Hindlimb muscle (tissue), 1 donor: ENCODE data around the gene ASCL5. TPM values are rescaled to one million over a fixed set of nuclear protein-coding genes. Genes with fewer than 3 reads are reported as not detected.

ENCODE experiments used
- DNase-seq: peaks from one replicate; pipeline ENCODE4 v3.0.0-alpha.2; 2013
- polyA plus RNA-seq: library from polyadenylated mRNA; unstranded; fragments of 120-200 nt; gene quantifications from one replicate; pipeline ENCODE4 v1.2.1, GENCODE V29; 2013; ENCODE audit not compliant: insufficient read length

The ASCL5 gene
- polyA plus RNA-seq, 1 donor: 0.70 TPM

DNA sequence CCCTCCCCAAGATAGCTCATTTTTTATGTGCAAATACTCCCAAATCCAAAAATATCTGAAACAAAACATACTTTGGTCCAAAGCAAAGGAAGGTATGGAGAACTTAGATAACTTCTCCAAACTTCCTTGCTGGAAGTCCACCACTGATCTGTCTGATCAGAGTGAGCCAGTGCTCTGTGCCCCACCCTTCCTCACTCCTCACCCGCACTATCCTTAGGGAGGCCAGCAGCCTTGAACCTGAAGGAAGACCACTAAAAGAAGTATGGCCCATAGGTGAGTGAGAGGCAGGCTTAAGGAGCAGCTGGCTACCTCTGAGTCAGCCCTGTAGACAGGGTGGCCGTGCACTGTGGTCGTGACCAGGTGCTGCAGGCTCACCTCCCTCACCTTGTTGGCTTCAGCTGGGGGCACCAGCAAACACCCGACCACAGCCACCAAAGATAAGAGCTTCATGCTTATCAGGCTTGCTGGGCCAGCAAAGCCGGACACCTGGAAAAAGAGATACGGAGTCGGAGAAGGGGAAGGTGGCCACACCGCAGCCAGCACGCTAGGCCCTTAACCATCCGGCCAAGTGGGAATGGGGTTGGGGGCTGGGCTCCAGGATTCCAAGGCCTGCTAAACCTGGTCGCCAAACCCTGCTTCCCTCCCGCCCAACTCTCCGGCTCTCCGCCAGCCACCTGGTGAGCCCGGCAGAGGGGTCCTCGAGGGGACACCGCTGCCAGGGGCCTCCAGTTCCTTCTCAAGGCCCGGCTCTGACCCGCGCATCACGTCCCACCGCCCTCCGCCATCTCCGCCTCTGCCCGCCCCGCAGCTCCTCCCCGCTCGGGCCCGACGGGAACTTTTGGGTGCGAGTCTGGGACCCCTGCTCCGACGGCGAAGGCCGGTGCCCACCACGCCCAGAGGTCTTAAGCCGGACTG is 26.7 kb upstream of the ASCL5 start:
- DNase-seq: no peak

DNA sequence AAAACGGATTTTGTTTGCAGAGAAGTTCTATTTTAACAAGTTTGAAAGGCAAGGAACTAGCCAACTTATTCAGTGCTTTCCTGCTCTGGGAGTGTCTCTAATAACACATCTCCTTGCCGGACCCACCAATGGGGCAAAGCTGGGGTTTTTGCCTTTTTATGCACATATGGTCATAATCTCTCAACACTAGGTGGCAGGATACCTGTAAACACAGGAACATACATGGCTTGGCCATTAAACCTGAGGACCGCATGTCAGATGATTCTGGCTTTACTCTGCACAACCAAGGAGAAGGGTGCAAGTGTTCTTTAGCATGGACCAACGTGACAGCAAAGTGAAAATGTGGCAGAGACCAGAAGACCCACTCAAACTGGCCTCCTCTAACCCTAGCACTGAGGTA is 22.4 kb upstream of the ASCL5 start:
- DNase-seq: no peak

DNA sequence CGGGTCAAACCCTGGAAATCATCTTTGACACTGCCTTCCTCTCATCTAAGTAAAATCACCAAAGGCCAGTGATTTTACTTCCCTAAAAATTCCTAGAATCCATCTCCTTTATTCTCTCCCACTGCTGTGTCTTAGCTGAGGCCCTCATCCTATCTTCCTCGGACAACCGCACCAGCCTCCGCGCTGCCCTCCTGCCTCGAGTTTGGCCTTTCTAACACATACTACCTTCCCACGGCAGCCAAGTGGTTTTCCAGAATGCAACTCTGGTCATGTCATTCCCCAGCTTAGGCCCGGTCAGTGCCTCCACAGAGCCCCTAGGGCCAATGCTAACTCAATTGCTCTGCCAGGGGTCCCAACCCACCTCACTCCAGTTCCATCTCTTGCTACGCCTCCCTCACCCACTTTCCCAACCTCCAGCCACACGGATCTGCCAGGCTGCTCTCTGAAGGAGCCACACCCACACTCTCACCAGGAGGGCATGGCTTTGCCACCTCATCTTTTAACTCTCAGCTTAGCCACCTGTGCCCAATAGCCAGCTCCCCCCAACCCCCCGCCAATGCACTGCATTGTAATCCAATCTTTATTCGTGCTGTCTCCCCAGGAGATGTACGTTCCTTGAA is 20.5 kb upstream of the ASCL5 start:
- no peak for DNase-seq

DNA sequence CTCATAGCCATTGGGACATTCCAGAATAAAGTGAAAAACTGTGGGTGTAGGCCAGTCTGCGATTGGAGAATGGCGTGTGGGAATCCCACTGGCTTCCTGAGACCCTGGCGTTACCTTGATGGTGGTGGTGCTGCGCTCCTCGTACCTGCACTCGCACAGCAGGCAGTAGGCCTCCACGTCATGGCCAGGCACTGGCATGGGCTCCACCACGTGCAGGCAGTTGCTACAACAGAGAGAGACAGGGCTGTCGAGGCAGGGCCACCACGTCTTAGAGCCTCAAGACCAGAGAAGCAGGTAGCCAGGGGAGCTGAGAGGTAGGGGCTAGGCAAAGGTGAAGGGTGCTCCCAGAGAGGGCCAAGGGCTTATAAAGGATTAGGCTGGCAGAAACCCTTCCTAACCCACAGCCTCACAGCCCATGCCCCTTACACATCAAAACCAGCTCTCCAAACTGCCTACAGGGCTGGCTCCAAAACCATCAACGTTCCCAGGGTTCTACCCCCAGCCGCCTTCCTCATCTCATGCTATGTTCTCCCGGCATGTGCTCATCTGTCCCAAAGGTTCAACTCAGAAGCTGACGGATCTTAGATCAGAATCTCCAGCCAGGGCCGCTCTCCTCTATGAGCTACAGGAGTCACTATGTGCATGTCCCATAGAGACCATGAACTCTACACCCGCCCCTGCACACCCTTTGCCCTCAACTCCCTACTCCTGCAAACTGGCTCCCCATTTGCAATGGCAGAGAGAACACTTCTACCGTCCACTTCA is 19.8 kb upstream of the ASCL5 start:
- no peak for DNase-seq

DNA sequence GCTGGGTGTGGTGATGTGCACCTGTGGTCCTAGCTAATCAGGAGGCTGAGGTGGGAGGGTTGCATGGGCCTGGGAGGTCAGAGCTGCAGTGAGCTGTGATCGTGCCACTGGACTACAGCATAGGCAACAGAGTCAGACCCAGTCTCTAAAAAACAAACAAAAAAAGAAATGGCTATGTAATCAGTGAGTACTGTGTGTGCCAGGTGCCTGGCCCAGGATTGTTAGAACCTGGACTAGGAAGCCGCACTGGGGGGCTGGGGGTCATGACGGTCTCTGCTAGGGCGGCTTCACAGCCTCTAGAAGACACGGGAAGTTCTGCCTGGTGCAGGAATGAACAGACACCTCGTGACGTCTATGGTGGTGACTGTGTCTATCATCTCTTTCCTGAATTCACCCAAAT is 18.8 kb upstream of the ASCL5 start:
- no peak for DNase-seq

DNA sequence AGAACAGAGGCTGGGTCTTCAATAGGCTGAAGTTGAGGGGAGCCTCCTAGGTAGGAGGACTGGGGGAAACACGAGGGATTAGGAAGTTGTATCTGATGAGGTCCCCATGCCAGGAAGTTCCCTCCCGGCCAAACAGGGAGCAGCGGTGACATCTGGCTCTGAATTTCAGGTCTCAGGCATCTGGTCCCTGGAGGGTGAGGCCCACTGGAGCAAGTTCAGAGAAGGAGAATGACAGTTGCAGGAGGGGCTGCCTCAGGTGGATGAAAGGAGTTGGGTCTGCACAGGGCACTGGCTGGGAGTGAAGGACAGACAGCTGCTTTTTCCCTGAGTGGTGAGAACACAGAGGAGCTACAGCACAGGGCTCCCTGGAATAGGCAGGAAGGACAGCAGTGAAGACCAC is 18.1 kb upstream of the ASCL5 start:
- DNase-seq: no peak

DNA sequence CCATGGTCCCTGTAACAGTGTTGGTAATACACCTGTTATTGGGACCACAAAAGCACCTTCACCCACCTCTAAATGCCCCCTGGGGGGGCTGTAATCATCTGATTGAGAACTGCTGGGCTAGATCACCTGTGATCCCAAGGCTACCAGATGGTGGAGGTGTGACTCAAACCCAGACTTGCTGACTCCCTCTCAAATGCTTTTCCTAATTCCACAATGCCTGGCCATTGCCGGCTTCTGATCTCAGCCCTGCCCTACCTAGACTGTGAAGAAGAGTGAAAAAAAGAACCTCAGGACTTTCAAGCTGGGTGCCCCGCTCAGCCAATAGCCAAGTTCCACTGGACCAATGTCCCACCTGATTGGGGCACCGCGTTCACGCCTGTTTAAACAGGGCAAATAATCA is 17.7 kb upstream of the ASCL5 start:
- DNase-seq: no peak

DNA sequence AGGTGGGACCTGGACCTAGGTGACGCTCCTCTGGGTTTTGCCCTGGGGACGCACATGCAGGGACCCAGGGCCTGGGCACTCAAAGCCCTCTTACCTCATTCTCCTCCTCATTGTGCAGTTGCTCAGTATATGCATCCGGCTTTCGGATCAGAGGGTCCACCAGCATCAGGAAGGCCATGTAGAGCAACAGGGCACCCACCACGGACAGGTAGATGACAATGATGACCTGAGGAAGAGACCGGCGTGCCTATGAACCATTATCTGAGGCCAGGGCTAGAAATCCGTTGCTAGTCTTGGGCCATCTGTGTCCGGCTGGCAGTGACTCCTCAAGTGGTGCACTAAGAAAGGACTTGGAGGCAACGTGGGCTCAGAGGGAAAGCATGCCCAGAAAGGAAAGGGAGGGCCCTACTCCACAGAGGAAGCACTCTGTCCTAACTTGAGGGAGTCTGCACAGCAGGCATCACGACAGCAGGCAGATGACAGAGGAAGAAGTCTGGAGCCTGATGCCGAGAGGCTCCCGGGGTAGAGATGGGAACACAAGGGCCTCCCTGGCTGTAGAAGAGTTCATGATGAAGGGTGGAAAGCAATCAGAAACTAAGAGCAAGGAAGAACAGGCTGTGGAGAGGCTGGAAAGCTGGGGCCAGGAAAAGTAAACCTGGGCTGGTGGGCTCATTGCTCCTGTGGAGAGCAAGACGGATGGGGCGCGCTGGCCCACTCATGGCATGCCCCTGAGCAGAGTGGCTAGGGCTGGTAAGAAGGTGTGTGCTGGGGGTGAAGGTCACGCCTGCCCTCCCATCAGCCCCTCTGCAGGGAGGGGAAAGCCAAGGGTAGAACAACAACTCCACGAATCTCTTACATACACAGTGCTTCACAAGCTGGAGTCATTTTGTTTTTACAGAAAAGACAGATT is 17.0 kb upstream of the ASCL5 start:
- DNase-seq: no peak

DNA sequence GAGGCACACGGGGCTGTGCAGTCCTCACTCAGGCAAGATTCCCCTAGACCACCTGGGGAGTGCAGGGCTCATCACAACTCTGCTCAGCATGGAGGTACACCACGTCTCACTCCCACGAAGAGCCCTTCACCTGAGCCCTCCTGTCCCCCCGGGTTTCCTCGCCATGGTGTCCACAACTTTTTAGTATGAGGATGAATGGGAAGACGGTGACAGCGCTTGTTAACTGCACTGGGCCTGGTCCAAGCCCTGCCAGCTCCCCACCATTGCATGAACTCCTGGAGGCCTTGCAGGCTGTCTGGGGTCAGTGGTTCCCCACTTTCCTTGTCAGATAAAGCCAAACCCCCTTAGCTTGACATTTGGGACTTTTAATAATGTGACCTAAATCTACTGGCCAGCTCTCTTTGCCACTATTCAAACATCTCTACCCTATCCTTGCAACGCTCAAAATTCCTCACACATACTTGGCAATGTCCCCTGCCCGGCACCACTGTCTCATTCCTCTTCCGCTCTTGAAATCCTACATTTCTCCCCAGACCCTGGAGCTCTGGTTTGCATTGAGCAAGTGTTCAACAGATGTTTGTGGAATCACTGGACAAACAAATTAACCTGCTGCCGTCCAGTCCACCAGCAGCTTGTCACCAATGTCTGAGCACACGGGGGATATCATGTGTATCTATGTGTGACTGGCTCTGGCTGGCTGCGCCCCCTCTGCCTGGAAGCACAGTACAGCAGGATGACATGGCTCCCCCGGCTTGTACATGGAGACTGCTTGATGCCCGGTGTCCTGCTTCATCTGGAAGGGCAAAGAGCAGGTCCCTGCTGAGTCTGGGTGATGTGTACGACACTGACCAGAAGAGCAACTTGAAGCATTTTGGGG is 16.1 kb upstream of the ASCL5 start:
- no peak for DNase-seq

DNA sequence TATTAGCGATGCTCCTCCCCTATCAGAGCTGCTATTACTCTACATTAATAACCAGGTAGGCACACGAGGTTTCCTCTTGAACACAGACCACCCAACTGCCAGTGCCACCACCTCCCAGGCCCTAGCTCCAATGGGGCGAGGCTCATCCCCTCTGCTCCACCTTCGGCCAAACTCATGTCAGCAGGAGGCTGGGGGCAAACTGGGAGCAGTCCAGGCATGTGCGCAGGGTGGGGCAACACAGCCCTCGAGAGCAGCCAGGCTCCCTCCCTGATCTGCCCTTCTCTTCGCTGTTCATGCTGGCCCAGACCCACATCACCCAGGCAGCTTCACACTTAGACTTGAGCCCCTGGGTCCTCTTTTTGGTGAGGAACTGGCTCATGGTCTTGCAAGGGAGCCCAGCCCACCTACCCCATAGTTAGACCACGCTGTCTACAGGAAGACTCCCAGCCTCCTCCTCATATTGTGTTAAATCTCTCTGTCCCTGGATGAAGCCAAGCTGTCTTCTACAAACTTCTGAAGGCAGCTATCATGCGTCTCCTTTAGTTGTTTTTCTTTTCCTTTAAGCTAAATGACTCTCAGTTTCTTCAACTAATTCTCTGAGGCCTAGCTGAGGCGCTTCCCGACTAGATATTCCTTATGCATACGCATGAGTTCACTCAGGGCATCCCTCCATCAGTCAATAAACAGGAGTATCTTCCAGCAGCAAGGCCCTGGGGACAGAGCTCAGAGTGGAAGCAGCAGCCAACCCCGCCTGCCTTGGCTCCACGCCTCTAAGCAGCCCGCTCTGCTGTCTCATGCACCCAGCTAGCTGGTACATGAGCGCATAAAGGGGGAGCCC is 15.2 kb upstream of the ASCL5 start:
- DNase-seq: peak; percentile 55

DNA sequence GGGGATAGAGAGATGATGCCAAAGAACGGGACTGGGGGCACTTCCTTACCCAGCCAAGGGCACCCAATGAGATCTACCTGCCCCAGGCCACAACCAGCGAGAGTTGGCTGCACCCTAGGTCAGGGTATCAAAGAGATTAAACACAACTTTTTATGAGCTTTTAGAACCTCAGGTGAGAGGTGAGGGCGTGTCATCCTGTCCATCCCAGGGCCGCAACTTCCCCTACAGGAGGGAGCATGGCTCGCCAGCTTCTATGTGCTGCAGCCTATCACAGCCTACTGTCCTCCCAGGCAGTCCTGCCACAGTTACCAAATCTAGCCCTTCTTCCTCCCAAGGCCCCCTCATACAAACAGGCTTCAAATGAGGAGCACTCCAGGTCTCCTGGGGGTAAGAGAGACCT is 14.4 kb upstream of the ASCL5 start:
- DNase-seq: no peak

DNA sequence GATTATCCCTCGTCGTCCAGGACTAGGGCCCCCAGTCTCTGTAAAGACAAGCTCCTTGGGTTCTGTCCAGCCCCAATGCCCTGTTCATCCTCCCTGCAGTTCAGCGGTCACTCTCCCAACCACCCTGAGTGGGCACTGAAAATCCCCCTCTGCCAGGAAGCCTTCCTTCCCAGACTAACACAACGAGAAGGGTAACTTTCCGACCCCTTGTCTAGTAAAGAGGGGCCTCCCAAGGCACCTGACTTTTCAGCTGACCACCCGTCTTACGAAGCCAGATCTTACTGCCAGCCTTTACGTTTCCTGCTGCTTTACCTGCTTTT is 13.9 kb upstream of the ASCL5 start:
- no peak for DNase-seq

DNA sequence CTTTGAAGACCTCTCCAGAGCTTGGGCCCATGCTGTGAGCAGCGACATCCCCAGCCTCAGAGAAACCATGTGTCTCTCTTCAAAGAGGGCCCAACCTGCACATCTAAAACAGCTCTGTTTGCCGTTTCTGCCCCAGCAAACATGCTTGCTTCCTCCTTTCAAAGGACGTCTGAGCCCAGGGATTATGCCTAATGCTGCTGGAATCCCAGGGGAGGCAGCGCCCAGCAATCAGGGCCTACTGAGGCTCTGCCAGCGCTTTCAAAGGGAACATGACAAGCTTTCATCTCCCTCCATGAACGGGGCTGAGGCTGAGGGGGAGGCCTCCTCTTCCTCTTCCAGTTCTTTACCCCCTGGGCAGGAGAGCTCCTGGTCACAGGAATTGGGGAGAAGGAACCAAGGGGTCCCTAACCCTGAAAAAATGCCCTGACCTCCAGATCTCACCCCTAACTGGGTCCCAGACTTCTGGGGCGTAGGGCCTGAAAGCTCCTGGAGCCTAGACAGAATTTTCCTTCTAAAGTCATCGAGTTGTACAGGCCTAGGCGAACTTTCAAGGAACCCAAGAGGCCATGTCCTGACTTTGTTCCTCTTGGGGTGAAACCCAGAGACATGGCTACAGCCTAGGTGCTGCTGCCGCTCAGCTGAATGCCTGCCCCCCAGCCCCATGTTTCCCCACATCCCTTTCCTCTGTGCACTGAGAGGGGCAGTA is 13.4 kb upstream of the ASCL5 start:
- no peak for DNase-seq

DNA sequence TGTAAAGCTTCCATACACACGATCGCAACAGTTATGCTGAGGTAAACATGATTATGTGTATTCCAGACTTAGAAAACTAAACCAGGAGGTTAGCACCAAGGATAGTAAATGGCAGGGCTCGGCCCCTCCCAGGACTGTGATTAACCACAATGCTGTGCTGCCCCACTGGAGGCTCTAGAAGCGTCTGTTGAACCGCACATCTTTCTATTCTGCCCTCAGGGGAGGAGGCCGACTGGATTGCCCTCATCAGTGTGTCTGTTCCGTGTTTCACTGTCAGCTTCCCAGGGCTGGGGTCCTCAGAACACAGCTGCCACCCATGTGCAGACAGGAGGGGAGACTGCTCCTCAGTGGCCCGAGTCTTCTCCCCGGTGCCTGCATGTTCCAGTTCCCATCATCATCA is 12.8 kb upstream of the ASCL5 start:
- DNase-seq: no peak

DNA sequence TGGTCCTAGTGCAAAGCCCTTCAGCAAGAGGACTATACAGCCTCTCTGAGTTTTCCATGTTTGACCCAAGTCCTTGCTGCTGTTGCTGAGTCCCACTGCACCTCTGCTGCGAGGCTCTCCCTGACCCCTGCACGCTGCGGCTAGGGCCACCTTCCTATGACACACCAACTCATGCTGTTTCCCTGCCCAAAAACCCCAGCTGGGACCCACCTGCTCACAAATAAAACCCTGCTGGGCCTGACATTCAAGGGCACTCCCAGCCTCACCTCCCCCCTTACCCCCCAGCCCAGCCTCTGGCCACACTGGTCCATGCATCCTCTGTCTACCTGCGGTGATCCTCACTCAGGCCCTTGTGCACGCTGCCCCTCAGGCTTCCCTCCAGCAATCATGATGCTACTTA is 12.3 kb upstream of the ASCL5 start:
- no peak for DNase-seq

DNA sequence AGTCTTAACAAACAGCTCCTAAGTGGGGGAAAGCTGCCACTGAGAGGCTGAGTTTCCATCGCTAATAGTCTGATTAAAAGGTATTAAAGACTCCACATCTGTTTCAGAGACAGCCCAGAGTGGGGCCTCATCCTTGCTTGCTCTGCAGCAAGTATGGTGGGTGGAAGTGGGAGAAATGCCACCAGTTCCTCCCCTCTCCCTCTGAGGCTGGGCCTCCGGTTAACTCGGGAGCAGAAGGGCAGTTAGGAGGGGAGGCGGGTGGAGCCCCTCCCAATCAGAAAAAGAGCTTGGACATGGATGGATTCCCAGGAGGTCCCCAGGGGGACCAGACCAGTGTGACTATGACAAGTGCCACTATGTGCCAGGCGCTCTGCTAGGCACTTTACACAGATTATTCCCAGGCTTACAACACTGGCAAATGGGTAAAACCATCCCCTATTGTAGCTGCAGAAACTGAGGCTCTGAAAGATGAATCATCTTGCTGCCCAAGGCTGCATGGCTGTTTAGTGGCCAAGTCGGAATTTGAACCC is 11.4 kb upstream of the ASCL5 start:
- no peak for DNase-seq

DNA sequence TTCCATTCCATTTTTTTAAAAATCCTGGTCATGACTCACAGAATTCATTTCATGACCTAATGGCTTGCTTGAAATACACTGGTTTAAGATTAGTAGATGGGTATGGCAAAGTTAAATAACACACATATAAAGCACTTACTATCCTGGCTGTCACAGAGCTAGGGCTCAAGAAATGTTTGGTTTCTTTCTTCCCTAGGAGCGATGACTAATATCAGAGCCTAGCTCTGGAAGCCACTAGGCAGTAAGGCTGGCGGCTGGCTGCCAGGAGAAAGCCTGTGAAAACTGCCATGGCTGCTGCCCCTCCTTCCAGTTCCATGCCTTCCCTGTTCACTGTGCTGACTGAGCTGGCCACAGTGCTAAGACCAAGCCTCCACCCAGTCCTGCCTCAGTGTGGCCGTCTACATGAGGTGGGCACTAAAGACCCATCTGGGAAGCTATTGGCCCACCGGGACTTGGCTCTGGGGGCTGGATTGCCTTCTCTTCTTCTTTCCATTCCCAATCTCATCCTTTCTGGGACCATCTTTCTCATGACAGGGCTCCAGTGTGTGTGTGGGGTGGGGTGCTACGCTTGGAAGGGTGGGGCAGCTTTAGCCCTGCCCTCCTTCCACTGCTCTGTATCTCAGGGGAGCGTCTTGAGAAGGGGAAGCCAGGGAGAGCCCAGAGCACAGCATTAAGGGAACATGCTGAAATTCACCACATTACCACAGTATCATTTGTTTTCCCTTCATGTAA is 10.8 kb upstream of the ASCL5 start:
- DNase-seq: peak; percentile 51

DNA sequence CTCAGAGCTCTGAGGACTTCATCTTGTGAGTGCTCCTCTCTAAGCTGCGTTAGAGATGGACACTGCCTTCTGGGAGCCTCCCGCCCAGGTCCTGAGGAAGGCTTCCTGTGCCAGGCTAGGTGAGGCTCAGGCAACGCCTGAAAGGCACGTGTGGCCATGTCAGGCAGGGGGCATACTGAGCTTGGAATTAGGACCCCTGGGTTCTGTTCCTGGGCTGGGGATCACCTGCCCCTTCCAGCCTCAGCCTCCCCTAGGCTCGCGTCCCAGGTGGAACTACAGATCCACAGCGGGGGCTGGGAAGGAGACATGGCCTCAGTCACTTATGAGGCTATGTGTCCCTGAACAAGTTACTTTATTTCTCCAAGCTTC is 10.0 kb upstream of the ASCL5 start:
- no peak for DNase-seq
